ENCODE data around the gene PAXX. TPM values are rescaled to one million over a fixed set of nuclear protein-coding genes. Genes with fewer than 3 reads are reported as not detected.

The PAXX gene, protein sequence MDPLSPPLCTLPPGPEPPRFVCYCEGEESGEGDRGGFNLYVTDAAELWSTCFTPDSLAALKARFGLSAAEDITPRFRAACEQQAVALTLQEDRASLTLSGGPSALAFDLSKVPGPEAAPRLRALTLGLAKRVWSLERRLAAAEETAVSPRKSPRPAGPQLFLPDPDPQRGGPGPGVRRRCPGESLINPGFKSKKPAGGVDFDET
- 60.5 and 72.6 TPM in 2 replicates for total RNA-seq

DNA sequence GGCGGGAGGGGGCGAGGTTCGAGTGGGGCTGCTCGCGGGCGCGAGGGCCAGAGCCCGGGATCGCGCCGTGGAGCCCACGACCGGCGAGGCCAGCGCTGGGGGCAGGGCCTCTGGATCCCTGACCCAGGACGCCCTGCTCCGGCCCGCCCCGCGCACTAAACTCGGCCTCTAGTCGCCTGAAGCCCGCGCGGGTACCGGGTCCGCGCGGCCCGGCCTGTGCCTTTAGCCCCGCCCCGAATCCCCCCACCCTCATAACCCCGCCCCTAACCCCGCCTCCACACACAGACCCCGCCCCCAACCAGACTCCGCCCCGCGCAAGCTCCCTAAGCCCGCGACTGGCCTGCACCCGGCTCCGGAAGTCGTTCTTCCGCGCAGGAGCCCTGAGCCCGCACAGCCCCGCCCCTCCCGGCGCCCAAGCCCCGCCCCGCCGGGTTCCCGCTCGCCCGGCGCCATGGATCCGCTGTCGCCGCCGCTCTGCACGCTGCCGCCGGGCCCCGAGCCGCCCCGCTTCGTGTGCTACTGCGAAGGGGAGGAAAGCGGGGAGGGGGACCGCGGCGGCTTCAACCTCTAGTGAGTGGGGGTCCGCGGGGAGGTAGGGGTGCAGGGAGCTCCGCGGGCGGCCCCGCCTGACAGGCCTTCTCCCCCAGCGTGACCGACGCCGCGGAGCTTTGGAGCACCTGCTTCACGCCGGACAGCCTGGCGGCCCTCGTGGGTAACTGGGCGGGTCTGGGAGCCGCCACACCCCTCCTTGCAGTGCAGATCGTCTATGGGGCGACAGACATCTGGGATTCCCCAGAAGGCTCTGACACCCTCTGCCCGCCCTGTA lies at the start of gene PAXX:
Gene PAXX (plus strand): TSS at position 430 of the 826 bp plus-strand sequence. CDS start 22 bp downstream, at position 452.
- peaks cover 10% of the 10 kb centered on the region for H3K4me1 Mint-ChIP-seq (ENCODE audit: low read depth)
- peaks cover 10% of the 10 kb centered on the region for H3K36me3 Mint-ChIP-seq (ENCODE audit: low read depth)
- intact Hi-C loops (cut with micrococcal nuclease): loop anchor here (1.0 to 5.0 kb wide), 3 partner anchors 35 to 201 kb away; partner anchors contain the start of genes ABCA2 and TMEM141
- peaks cover 17% of the 10 kb centered on the region for H3K27me3 Mint-ChIP-seq (ENCODE audit: low read depth)
- H3K4me3 Mint-ChIP-seq (ENCODE audit: low read depth): peak within 1 kb of the TSS; percentile 83
- peak; percentile 93 for DNase-seq (ENCODE audit: low spot score)
- H3K9me3 Mint-ChIP-seq: no peaks in the 10 kb centered on the region
- peak within 1 kb of the TSS; percentile 77 for H3K27ac Mint-ChIP-seq

DNA sequence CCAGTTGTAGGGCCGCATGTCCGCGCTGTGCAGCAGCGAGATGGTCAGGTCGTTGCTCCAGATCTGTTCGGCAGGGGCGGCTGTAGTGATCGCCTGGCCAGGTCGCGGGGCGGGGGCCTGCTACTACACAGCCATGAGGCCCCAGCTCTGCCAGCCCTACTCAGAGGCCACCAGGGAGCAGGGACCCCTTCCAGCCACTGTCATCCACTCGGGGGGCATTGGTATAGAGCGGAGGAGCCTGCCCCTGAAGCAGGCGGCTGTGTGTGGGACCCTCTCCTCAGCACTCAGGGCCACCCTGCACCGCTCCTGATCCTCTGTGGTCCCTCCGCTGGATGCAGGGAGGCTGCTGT lies 49.4 kb upstream of the PAXX start:
- DNase-seq (ENCODE audit: low spot score): no peak
- Mint-ChIP-seq H3K27me3 (ENCODE audit: low read depth) (no peaks in the 10 kb centered on the region), H3K9me3 (no peaks in the 10 kb centered on the region), H3K36me3 (ENCODE audit: low read depth) (peaks cover 32% of the 10 kb centered on the region), H3K4me3 (ENCODE audit: low read depth) (peak overlapping the region; percentile 65), H3K4me1 (ENCODE audit: low read depth) (peaks cover 5% of the 10 kb centered on the region), H3K27ac (no peak overlapping the region)
- intact Hi-C loops (cut with micrococcal nuclease): no loop called here

DNA sequence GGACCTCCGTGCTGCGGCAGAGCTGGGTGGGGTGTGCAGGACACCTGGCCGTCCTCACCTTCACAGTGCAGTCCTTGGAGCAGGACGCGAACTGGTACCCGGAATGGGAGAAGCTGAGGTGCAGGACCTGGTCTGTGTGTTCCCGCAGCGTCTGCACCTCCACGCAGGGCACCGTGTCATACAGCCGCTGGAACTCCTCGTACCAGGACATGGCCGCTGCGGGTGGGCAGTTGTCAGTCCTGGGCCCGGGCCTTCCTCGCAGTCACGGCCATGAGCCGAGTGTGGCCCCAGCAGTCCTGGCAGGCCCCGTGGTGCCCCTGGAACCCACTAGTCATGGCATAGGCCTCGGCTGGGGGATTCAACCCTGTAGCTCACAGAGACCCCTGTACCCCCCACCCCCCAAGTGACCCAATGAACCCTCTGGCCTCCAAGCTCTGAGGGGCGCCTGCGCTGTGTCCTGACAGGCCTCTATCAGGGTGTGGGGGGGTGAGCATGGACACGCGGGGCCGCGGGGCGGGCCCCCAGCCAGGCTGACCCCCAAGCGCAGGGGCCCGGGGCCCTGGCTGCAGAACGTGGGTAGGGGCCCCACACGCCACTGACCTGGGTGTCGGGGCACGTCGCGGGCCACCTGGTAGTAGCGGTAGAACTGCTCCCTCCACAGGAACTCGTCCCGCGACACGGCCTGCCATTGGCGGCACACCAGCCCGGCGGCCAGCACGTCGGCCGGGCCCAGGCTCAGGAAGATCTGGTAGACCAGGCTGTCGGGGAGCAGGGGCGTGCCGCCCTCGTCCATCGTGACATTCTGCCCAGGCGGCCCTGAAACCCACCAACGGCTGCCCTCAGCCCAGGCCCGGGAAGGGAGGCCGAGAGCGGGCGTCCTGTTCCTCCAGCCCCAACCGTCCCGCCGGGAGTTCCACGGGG lies 48.7 kb upstream of the PAXX start:
- intact Hi-C loops (cut with micrococcal nuclease): loop anchor here (1.0 to 2.0 kb wide), 4 partner anchors 41 to 100 kb away; partner anchors contain the start of genes PHPT1 and TRAF2
- H3K9me3 Mint-ChIP-seq: no peaks in the 10 kb centered on the region
- peaks cover 30% of the 10 kb centered on the region for H3K36me3 Mint-ChIP-seq (ENCODE audit: low read depth)
- H3K4me1 Mint-ChIP-seq (ENCODE audit: low read depth): peaks cover 5% of the 10 kb centered on the region
- DNase-seq (ENCODE audit: low spot score): peak; percentile 49
- no peaks in the 10 kb centered on the region for H3K27me3 Mint-ChIP-seq (ENCODE audit: low read depth)
- peak overlapping the region; percentile 82 for H3K27ac Mint-ChIP-seq
- H3K4me3 Mint-ChIP-seq (ENCODE audit: low read depth): peak overlapping the region; percentile 79

DNA sequence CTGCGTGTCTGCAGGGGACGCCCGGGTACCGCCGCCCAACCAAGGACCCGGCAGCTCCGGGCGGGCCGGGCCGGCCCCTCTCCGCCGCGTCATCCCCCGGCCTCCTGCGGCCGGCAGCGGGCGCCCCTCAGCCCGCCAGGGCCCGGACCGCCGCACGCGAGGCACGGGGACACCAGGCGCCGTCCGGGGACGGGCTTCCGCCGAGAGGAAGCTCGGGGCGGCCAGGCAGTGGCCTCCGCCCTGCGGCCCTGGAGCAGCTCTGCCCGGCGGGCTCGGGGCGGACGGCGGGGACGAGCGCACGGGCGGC lies 48.1 kb upstream of the PAXX start:
- Mint-ChIP-seq H3K9me3 (no peaks in the 10 kb centered on the region), H3K27ac (no peak overlapping the region), H3K27me3 (ENCODE audit: low read depth) (no peaks in the 10 kb centered on the region), H3K36me3 (ENCODE audit: low read depth) (peaks cover 26% of the 10 kb centered on the region), H3K4me3 (ENCODE audit: low read depth) (peak overlapping the region; percentile 79), H3K4me1 (ENCODE audit: low read depth) (peaks cover 3% of the 10 kb centered on the region)
- DNase-seq (ENCODE audit: low spot score): no peak
- intact Hi-C loops (cut with micrococcal nuclease): loop anchor here (1.0 to 2.0 kb wide), 4 partner anchors 41 to 101 kb away; partner anchors contain the start of genes PHPT1 and TRAF2

DNA sequence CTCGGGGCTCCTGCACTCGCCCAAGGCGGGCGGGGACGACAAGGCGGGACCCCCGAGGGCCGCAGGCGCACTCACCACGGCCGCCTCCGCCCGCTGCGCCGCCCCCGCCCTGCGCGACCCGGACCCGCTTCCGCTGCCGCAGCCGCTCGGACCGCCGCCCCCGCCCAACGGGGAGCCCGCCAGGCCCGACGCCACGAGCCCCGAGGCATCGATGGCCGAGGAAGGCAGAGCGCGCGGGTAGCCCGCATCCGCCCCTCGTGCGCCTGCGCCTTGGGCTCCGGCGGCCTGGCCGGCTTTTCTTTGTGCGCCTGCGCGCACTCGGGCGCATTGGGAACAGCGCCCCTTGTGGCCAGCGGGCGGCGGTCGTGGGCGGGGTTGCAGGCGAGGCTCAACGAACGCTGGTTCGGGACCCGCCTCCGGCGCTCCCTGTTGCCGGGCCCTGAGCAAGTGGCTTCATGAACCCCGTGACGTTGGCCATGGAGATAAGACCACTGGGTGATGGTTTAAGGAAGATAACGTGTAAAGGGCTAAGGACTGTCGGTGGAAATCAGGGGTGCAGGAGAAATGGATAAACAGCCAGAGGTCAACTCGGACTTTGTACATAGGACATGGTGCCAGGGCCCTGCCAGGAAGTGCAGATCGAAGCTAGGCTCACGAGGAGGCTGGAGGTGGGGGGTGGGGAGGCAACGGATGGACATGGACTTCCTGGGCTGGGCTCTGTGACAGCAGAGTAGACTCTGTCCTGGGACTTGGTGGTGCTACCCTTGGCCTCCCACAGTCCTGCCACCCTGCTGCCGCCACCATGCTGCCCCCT lies 47.5 kb upstream of the PAXX start, which contains the start of the genes C8G and FBXW5:
Gene C8G (plus strand): TSS at position 725 of the 814 bp plus-strand sequence. CDS start 78 bp downstream, at position 803.
Gene FBXW5 (minus strand): TSS at position 220 of the 814 bp plus-strand sequence. CDS start 655 bp downstream, outside the sequence.
- Mint-ChIP-seq H3K27ac (peak within 1 kb of the TSS; percentile 82), H3K27me3 (ENCODE audit: low read depth) (no peaks in the 10 kb centered on the region), H3K4me1 (ENCODE audit: low read depth) (peaks cover 3% of the 10 kb centered on the region), H3K9me3 (no peaks in the 10 kb centered on the region), H3K4me3 (ENCODE audit: low read depth) (peak within 1 kb of the TSS; percentile 79), H3K36me3 (ENCODE audit: low read depth) (peaks cover 21% of the 10 kb centered on the region)
- intact Hi-C loops (cut with micrococcal nuclease): loop anchor here (1.0 to 2.0 kb wide), 4 partner anchors 42 to 101 kb away; partner anchors contain the start of genes PHPT1 and TRAF2
- peak; percentile 95 for DNase-seq (ENCODE audit: low spot score)

DNA sequence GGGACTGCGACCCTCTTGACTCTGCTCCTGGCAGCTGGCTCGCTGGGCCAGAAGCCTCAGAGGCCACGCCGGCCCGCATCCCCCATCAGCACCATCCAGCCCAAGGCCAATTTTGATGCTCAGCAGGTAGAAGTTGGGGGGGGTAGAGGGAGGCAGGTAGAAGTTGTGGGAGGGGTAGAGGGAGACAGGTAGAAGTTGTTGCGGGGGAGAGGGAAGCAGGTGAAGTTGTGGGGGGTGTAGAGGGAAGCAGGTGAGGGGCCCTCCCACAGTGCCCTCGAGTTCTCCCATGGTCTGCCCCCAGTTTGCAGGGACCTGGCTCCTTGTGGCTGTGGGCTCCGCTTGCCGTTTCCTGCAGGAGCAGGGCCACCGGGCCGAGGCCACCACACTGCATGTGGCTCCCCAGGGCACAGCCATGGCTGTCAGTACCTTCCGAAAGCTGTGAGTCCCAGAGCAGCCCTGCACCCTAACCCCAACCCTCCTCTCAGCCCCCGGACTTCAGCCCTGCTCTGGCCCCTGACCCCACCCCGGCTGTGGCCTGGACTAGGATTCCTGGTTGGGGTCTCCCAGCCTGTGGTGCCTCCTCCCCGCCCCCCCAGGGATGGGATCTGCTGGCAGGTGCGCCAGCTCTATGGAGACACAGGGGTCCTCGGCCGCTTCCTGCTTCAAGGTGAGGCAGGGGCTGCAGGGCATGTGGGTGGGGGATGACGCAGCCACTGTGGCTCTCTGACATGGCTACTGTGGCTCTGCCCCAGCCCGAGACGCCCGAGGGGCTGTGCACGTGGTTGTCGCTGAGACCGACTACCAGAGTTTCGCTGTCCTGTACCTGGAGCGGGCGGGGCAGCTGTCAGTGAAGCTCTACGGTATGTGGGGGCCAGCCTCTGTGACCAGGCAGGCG lies 46.6 kb upstream of the PAXX start:
- Mint-ChIP-seq H3K4me3 (ENCODE audit: low read depth) (peak overlapping the region; percentile 54), H3K4me1 (ENCODE audit: low read depth) (peaks cover 3% of the 10 kb centered on the region), H3K9me3 (no peaks in the 10 kb centered on the region), H3K27ac (no peak overlapping the region), H3K27me3 (ENCODE audit: low read depth) (no peaks in the 10 kb centered on the region), H3K36me3 (ENCODE audit: low read depth) (peaks cover 20% of the 10 kb centered on the region)
- no peak for DNase-seq (ENCODE audit: low spot score)
- intact Hi-C loops (cut with micrococcal nuclease): loop anchor here (2.0 kb wide), 3 partner anchors 43 to 97 kb away; partner anchors contain the start of genes PHPT1 and TRAF2

DNA sequence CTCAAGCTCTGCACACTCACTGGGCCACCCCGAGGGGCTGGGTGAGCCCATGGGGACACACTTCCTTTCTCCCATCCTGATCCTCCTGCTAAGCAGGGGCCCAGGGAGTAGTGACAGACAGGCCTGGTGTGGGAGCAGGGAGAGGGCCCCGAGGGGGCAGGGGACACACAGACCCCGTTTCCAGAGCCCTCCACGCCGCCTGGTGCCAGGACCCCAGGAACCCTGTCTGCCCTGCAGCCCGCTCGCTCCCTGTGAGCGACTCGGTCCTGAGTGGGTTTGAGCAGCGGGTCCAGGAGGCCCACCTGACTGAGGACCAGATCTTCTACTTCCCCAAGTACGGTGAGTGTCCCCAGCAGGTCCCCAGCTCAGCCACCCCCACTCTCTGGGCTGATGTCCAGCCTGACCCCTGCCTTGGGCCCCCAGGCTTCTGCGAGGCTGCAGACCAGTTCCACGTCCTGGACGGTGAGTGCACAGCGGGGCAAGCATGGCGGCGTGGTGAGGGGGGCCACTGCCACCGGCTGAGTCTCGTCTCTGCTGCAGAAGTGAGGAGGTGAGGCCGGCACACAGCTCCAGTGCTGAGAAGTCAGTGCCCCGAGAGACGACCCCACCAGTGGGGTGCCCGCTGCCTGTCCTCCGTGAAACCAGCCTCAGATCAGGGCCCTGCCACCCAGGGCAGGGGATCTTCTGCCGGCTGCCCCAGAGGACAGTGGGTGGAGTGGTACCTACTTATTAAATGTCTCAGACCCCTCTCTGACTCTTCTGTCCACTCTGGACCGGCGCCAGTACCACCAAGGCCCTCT lies 45.8 kb upstream of the PAXX start:
- no peaks in the 10 kb centered on the region for H3K27me3 Mint-ChIP-seq (ENCODE audit: low read depth)
- H3K36me3 Mint-ChIP-seq (ENCODE audit: low read depth): peaks cover 12% of the 10 kb centered on the region
- H3K4me1 Mint-ChIP-seq (ENCODE audit: low read depth): peaks cover 3% of the 10 kb centered on the region
- H3K27ac Mint-ChIP-seq: no peak overlapping the region
- intact Hi-C loops (cut with micrococcal nuclease): no loop called here
- DNase-seq (ENCODE audit: low spot score): no peak
- no peaks in the 10 kb centered on the region for H3K9me3 Mint-ChIP-seq
- H3K4me3 Mint-ChIP-seq (ENCODE audit: low read depth): no peak overlapping the region

DNA sequence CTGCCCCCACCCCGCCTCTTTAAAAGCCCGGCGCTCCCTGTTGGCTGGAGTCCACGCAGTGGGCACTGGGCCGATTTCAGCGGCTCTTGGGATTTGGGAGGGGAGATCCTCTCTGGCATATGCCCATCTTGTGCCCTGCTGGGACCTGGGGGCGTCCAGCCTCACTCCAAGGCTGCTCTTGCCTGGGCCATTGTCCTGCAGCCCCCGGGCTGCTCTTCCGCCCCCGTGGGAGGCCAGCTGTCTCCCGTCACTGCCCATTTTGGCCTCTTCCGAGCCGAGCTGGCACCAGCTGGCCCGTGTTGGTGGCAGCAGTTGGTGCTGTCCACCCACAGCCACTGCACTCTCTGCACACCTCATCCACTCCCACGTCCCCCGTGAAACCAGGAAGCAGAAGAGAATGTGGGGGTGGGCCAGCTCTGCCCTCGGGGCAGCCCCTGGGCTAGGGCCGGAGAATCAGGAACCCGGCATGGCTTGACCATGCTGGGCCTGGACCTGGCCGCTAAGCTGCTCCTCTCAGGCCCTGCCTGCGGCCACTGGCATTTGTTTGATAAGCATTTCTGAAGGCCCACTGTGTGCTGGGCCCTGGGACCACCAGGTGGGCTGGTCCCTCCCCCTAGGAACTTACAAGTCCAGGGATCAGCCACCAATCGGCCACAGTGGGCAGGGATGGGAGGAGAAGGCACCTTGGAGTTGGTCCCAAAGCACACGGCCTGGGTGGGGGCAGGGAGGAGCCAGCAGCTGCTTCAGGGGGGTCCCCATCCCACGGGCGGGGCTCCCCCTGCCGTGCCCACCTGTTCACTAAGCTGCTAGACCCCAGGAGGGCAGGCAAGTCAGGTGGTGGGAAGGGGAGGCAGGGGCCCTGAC lies 45.0 kb upstream of the PAXX start:
- Mint-ChIP-seq H3K4me1 (ENCODE audit: low read depth) (peaks cover 3% of the 10 kb centered on the region), H3K36me3 (ENCODE audit: low read depth) (peaks cover 7% of the 10 kb centered on the region), H3K9me3 (no peaks in the 10 kb centered on the region), H3K27me3 (ENCODE audit: low read depth) (no peaks in the 10 kb centered on the region), H3K27ac (no peak overlapping the region), H3K4me3 (ENCODE audit: low read depth) (no peak overlapping the region)
- intact Hi-C loops (cut with micrococcal nuclease): no loop called here
- DNase-seq (ENCODE audit: low spot score): no peak

DNA sequence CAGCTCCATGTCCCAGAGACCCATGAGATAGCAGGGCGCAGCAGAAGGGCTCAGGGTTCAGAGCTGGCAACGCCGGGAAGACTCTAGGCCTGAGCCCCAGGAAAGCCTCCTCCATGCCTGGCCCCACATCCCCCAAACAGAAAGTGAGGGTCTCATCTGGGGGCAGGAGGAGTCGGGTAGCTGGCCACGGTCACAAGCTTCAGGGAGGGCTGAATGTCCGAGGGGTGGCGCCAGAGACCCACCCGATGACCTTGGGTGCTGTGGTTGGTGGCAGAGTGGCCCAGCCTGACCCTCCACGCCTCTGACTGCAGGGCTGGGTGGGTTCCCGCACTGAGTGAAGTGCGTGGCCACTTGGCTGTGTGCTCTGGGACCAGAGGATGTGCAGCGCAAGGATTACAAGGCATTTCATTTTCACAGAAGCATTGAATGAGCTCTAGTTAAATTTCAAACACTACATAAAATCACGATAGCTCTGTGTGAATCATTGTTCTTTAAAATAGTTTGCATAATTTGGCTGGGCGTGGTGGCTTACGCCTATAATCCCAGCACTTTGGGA lies 44.2 kb upstream of the PAXX start:
- Mint-ChIP-seq H3K27me3 (ENCODE audit: low read depth) (no peaks in the 10 kb centered on the region), H3K4me1 (ENCODE audit: low read depth) (peaks cover 3% of the 10 kb centered on the region), H3K27ac (no peak overlapping the region), H3K36me3 (ENCODE audit: low read depth) (peaks cover 3% of the 10 kb centered on the region), H3K9me3 (no peaks in the 10 kb centered on the region), H3K4me3 (ENCODE audit: low read depth) (peak overlapping the region; percentile 63)
- no peak for DNase-seq (ENCODE audit: low spot score)
- intact Hi-C loops (cut with micrococcal nuclease): no loop called here
